NCI-H2029 (cell line): ENCODE data around the gene GRID2IP.

Source experiments
- DNase-seq: peaks from one replicate; lab custom pipeline; 2025; lab: John Stamatoyannopoulos, UW

Gene GRID2IP

DNA sequence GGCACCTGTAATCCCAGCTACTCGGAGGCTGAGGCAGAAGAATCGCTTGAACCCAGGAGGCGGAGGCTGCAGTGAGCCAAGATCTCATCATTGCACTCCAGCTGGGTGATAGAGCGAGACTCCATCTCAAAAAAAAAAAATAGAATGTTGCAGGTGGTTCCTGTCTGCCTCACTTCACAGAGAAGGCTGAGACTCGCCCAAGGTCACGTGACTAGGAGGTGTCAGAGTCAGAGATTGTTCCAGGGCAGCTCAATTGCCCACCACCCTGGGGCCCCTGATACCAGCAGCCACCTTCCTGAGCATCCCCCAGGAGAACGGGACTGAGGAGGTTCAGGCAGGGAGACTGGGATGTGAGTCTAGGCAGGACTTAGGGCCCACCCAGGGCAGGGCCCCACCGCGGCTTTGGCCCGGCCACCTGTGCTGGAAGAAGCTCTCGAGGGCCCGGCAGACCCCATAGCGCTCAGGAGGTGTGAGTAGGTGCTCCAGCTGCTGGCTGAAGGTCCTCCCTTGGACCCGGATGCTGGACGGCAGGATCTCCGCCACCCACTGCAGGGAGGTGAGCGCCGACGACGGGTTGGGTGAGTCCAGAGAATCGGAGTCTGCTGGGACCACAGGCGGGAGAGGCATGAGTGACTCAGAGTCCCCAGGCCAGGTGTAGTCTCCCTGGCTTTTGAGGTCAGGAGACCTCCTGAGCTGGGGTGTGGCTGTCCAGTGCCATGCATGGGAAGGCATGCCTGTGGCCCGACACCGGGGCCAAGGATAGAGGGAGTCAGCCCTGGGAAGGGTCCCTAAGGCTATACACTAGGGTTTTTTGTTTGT is 30.9 kb downstream of the GRID2IP start:
- no peak for DNase-seq

DNA sequence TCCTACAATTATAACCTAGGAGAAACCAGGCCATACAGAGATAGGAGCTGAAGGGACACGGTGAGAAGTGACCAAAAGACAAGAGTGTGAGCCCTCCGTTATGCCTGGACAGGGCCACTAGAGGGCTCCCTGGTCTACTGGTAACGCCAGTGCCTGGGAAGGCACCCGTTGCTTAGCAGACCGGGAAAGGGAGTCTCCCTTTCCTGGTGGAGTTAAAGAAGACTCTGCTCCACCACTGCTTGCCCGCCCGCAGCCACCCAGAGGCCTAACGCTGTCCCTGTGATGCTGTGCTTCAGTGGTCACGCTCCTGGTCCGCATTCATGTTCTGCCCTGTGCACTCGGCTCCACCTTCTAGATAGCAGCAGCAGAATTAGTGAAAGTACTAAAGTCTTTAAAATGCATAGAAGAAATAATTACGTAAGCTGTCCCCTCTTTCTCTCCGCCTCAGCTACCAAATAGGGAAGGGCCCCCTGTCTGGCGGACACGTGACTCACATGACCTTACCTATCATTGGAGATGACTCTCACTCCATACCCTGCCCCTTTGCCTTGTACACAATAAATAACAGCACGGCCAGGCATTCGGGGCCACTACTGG is 34.8 kb downstream of the GRID2IP start:
- peak; percentile 81 for DNase-seq

DNA sequence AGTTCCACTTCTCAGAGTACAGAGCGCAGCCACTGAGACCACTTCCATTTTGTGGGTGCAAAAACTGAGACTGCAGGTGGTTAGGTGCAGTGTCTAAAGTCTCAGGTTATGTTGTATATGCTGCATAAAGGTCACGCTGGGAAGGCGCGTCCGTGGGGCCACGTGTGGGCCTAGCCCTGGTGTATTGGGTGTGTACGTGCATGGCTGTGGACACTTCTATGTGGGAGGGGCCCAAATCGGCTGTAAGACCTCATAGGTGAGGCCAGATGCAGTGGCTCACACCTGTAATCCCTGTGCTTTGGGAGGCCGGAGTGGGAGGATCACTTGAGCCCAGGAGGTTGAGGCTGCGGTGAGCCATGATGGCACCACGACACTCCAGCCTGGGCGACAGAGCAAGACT is 37.7 kb downstream of the GRID2IP start:
- DNase-seq, result no peak

DNA sequence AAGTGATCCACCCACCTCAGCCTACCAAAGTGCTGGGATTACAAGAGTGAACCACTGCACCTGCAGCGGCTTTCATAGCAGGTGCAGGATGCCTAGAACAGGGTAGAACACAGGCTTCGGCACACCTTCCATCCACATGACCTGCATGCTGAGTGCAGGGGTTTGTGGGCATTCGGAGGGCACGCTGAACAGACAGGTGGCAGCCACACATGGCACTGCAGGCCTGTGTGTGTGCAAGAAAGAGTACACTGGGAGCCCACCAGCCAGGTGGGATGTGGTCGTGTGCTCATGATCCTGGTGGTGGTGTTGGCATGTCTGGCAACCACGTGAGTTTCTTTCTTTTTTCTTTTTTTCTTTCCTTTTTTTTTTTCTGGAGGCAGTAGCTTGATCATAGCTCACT is 38.4 kb downstream of the GRID2IP start:
- DNase-seq, result no peak

DNA sequence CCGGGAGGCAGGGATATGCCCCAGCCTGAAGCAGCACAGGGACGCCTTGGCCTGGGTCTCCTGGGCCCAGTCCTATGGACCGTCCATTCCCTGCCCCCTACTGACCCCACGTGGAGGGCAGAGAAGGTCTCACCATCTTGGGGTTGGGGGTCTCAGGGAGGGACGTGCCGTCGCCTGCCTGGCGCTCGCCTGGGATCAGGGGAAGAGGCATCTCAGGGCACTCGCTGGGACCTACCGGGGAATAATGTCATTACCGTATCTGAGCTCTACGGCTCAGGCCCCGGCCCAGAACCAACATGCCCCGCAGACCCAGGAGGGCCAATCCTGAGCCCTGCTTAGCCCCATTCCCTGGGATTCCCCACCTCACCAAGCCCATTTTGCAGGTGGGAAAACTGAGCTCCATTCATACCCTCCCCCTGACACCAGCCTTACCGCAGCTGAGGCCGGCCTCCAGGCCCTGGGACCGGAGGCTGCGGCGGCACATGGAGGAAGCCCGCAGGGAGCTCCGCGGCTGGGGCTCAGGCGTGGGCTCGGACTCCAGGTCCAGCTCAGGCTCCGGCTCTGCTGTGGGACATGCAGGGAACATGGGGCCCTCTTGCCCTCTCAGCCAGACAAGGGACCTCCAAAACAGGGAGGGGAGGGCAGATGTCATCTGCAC is 40.7 kb downstream of the GRID2IP start:
- DNase-seq, result no peak

DNA sequence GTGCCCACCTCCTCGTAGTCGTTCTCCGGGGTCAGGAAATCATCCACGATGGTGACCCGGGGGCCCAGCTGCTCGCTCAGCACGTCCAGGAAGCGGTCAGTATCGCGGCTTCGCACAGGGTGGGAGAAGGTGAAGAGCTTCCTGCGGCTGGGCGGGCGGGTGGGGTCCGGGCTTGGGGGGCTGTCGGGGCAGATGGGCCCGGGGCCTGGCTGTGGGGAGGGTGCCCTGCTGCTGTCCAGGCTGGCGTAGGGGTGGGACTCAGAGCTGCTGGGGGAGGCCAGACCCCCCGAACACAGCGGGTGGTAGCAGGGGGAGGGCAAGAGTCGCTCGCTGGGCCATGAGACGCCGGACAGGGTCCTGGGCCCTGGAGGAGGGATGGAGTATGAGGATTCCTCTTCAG is 42.3 kb downstream of the GRID2IP start:
- no peak for DNase-seq

DNA sequence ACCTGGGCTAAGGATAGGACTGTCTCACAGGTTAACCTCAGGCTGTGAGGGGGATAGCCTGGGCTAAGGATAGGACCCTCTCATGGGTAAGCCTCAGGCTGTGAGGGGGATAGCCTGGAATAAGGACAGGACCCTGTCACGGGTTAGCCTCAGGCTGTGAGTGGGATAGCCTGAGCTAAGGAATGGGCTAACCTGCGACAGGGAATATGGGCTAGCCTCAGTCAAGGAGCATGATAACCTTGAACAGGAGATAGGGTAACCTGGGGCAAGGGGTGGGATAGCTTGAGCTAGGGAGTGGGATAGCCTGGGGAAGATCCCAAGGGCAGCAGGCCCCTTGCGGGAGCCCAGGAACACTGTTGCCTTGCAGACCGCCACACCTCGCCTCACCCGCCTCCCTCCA is 42.7 kb downstream of the GRID2IP start:
- DNase-seq, result no peak

DNA sequence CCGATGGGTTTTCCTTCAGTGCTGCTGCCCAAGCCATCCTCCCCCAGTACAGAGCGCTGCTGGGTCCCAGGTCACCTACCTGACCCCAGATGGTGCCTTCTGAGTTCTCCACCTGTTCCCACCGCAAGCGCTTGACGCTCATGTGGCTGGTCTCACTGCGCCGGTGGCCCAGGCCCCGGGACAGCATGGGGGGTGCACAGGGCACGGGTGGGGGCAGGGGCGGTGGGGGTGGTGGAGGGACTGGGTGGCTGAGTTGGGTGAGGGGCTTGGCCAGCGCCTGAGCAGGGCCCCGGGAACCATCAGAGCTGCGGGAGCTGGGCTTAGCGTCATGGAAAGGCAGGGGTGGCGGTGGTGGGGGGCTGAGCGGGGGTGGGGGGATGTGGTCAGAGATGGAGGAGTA is 43.4 kb downstream of the GRID2IP start:
- no peak for DNase-seq

DNA sequence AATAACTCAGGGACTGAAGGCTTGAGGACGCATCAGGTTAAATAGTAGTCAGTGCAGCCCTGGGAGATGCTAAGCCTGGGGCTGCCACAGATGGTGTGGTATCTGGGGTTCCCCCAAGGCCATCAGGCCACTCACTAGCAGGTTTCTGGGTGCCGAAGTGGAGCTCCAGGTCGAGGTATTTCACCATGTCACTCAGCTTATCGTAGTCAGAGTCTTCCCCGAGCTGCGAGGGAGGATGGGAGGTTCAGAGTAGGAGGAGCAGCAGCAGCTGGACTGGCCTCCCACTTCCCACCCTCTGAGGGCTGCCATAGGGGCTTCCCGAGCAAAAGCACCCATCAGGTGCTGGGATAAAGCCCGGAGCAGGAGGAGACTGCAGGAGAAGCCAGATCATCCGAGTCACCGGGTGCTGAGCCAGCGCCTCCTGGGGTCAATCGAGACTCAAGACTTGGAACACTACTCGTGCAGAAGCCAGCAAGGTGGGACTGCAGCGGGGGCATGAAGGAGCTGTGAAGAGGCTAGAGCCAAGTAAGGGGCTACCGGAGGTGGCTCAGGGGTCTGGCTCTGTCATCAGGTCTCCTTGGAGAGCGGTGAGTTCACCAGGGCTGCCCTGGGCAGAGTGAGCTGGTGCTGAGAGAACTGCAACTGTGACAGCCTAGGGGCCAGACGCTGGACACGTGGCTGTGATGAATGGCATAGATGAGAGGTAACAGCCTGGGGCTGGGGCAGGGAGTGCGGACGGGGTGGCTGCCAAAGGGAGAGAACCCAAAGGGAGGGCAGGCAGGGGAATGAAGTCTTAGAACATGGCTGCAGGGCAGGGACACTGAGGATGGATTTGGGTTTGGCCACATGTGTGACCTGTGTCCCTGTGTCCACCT is 45.3 kb downstream of the GRID2IP start:
- no peak for DNase-seq

DNA sequence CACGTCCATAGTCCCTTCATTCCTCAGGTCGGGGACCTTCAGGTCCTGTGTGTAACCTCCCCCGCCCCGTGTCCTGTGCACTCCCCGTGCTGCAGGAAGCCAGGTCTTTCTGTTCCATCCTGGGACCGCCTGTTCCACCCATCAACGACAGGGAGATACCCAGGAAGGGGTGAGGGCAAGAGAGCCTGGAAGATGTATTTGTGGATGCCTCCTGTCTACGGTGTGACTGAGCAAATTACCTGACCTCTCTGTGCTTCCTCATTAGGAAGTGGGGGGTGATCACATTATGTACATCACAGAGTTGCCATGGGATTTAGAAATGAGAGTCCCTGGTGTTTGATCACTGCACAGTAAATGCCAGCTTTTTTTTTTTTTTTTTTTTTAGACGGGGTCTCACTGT is 46.3 kb downstream of the GRID2IP start:
- no peak for DNase-seq

DNA sequence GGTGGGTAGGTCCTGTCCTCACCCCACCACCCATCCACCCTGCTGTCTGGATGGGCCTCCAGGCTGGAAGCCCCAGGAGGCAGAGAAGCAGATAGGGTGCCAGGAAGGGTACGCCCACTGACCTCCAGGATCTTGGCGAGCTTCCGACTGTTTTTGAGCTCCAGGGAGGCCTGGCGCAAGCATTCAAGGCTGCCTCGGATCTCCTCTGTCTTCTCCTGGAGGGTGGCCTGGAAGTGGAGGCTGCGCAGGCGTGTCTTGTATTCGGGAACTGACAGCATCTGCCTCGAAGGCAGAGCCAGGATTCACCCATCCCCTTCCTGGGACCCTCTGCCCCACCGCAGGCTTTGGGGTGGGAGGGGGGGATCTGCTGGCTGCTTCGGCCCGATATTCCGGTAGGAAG is 48.4 kb downstream of the GRID2IP start:
- no peak for DNase-seq

DNA sequence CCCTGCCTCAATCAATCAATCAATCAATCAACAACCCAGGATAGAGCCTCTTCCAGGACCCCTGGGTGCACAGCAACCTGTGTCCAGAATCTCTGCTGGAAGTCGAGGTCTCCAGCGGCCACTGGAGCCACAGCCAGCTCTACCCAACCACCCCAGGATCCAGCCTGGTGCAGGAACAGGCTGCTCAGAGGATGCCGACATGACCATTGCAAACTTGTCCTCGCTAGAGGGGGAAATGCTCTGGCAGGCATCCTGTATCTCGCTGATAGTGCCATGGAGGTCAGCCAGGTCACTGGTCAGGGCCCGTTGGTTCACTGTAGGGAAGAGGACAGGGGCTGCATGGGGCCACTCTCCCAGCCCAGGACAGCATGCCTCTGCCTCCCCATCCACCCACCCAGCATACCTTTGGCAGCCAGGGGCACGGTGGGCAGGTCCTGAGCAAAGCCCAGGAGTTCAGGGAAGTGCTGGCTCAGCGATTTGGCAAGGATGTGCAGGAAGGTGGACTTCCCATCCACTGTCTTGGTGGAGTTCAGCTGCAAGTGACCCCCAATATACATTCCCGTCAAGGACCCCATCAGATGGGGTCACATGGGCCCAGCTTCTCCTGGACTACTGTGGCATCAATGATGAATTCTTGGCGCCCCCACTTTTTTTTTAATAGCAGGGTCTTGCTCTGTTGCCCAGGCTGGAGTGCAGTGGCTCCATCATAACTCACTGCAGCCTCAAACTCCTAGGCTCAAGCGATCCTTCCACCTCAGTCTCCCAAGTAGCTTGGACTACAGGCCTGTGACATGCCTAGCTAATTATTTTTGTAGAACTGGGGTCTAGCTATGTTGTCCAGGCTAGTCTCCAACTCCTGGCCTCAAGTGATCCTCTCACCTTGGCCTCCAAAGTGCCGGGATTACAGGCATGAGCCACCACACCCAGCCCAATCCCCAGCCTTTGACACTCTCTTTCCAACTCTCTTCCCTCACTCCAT is 49.4 kb downstream of the GRID2IP start:
- DNase-seq, result no peak

DNA sequence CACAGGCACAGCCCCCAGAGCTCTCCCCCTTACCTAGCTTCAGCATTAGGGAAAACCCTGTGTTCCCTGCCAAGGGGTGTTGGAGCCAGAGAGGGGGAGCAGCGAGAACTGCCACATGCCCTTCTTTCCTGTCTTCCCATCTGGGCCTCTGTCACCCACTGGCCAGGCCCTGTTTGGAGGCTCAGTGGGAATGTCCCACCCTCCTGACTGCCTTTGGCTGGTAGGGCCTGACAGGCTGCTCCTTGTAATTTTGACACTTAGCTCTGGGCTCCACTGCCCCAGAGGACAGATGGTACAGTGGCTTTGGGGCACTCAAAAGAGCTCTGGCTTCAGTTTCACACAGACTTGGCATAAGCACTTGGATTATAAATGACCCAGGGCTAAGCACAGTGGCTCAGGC is 50.6 kb downstream of the GRID2IP start:
- DNase-seq, result no peak

DNA sequence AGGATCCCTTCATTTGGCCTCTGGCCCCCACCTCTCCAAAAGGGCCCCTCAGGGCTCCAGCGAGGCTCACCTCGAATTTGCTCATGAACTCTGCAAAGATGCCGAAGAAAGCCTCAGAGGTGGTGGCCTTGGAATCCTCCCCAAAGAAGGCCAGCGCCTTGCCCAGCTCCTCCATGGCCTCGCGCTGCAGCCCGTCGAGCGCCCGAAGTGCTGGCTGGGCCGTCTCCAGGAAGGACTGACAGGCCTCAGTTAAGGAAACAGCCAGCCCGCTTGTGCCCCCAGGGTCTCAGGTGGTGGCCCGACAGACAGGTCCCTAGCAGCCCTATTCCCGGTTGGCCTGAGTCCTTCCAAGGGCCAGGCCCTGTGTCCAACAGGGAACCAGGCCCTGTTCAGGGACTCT is 53.3 kb downstream of the GRID2IP start:
- DNase-seq, result no peak

DNA sequence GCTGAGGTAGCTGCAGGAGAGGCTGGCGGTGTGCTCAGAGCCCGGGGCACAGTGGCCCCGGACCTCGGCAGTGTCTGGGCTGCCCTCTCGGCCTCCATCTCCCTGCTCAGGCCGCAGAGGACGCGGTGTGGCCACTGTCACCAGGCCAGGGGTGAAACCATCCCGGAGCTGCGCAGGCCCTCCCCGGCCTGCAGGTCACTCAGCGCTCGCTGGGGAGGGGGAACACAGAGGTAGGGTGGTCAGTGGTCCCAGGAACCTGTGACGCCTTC is 53.7 kb downstream of the GRID2IP start:
- no peak for DNase-seq

DNA sequence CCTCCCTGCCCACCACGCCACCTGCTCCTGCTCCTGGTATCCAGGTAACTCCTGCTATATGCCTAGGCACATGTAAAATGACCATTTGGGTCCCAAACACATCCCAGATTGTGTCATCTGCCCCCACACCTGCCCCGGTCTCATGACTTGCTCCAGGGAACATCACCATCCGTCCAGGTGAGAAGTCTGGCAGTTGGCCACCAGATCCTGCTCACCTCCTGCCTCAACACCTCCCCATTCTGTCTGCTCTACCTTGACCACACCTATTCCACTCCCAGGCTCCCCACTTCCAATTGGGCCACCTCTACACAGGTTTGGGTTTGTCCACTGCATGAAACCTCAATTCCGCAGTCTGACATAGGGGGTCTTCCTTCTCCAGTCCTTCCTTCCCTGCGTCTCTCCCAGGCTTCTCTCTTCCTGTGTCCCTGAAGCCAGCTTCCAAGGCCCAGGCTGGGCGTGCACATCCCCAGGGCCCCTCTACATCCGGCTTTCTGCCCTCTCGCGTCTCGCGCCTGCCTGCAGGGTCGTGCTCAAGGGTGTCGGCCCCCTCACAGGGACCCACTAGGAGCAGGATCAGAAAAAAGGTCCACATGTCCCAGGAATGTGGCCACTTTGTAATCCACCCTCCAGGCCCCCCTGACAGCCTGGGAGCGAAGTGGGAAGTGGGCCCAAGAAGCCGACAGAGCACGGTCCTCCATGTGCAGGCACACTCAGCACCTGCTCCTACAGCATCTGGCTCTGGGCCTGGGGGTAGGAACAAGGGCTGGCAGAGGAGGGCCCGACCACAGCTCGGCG is 54.2 kb downstream of the GRID2IP start:
- no peak for DNase-seq

DNA sequence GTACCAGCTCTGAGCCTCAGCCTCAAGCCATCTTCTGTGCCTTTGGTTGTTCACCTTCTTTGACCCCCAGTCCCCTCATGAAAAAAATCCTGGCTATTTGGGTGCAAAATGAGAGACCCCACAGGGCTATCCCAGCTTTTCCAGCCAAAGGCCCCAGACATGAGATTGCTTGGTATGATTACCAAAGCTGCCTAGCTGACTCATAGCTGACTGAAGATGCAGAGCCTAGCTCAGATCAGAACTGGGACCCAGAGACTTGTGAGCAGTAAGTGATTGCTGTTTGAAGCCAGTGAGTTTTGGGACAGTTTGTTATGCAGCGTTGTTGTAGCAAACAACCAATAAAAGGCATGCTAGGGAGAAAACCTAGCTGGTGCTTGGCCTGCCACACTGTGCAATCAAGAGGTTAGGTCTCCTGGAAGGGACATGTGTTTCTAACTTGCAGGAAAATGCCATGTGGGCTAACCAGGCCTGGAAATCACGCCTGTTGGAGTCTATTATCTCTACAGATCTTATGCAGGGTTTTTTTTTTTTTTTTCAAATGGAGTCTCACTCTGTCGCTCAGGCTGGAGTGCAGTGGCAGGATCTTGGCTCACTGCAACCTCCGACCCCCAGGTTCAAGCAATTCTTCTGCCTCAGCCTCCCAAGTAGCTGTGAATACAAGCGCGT is 55.5 kb downstream of the GRID2IP start:
- no peak for DNase-seq

DNA sequence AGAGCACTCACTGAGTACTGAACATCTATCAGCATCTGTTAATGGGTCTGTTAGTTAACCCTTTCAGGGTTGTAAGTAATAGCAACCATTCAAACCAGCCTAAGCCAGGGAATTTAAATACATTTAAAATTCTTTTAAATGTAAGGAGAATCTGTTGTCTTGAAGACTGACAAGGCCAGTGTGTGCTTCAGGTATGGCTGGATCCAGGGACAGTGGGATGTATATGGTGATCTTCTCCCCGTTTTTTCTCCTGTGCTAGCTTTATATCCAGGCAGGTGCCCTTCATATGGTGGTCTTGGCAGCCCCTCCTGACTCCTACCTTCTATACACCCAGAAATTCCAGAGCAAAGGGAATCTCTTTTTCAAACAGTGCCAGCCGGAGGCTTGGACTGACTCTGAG is 56.9 kb downstream of the GRID2IP start:
- DNase-seq, result no peak

DNA sequence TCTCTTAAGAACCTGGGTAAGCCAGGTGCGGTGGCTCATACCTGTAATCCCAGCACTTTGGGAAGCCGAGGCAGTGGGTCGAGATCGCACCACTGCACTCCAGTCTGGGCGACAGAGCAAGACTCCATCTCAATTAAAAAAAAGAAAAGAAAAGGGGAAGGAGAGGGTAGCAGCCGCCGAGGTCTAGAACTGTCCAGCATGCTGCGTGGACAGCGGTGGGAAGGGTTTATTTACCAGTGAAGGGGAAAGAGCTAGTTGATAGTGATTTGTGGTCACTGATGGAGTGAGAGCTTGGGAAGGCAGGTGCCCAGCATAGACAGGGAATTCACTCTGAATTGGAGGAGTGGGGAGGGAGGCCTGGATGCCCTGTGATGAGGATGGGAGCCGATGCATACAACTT is 60.1 kb downstream of the GRID2IP start:
- DNase-seq, result no peak

DNA sequence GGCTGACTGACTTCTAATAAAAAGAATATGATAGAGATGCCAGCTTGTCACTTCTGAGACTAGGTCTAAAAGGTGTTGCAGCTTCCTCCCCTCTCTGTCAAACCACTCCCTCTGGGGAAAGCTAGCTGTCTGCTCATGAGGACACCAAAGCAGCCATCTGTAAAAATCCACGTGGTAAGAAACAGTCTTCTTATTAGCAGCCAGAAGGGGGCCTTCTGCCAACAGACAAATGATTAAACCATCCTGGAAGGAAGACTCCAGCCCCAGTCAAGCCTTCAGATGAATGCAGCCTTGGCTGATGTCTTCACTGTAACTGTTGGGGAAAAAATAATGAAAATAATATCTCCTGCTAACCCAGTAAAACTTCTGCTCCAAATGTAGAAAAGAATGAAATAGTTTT is 61.6 kb downstream of the GRID2IP start:
- DNase-seq, result no peak
